C1 segment of cervical spinal cord (tissue), 14 donors: ENCODE measurements around the gene EPS8L3.
"Not testable (repeated sequence)": the region's sequence is repeated elsewhere in the genome, so short reads cannot be mapped to it uniquely, and the experiment has no call there.

Source experiments
- DNase-seq, 14 donors: peaks; one replicate each; lab custom pipeline; 2025; lab: John Stamatoyannopoulos, UW

Gene EPS8L3

DNA sequence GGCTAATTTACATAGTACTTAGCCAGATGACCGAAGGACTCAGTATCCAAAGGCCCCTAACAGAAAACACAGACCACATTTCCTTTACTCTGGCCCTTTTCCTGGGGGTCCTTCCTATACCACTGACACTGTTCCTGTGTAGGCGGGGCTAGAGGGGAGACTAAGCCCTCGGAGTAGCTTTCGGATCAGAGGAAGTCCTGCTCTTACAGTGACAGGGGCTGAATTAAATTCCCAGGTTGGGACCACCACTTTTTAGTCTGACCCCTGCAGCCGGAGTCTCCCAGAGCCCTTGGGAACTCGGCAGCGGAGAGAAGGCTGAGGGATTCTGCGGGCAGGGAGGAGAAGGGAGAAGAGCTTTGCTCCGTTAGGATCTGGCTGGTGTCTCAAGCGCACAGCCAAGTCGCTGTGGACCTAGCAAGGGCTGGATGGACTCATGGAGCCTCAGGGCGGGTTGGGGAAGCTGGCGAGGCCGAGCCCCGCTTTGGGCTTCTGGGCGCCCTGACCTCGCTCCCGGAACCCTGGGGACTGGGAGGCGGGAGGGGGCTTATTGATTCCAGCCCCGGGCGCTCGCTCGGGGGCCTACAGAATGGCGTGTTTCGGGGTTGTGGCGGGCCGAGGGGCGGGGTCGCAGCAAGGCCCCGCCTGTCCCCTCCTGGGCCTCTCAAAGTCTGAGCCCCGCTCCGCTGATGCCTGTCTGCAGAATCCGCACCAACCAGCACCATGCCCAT lies 52.0 kb downstream of the EPS8L3 start, which contains the start of gene GSTM5:
TSS of gene GSTM5 (plus strand) at position 659 of the 728 bp plus-strand sequence. CDS start at position 721, 62 bp downstream.
- DNase-seq = peak in 2 of 14 donors; percentile 13 to 17

GRCh38 chr1:109709822-109710221 lies 53.9 kb downstream of the EPS8L3 start:
- DNase-seq = peak in 1 of 14 donors; percentile 87

DNA sequence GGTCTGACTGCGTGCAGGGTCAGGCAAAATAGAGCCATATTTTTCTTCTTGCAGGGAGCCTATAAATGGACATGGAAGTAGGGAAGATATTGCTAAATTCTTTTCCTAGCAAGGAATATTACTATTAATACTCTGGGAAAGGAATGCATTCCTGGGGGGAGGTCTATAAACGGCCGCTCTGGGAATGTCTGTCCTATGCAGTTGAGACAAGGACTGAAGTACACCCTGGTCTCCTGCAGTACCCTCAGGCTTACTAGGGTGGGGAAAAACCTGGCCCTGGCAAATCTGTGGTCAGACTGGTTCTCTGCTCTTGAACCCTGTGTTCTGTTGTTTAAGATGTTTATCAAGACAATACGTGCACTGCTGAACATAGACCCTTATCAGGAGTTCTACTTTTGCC lies 54.8 kb downstream of the EPS8L3 start:
- DNase-seq = not testable (repeated sequence)

- no peak for DNase-seq
These were observed 58.3 kb downstream of the EPS8L3 start for GRCh38 chr1:109705411-109705810.

- no peak for DNase-seq
These were observed 59.5 kb downstream of the EPS8L3 start for GRCh38 chr1:109704173-109704572.

DNA sequence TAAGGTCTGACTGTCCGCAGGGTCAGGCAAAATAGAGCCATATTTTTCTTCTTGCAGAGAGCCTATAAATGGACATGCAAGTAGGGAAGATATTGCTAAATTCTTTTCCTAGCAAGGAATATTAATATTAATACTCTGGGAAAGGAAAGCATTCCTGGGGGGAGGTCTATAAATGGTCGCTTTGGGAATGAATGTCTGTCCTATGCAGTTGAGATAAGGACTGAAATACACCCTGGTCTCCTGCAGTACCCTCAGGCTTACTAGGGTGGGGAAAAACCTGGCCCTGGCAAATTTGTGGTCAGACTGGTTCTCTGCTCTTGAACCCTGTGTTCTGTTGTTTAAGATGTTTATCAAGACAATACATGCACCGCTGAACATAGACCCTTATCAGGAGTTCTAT lies 60.8 kb downstream of the EPS8L3 start:
- not testable (repeated sequence) for DNase-seq
